GM12878 (cell line): Measurements from ENCODE around the gene CCDC120. TPM values are rescaled to one million over a fixed set of nuclear protein-coding genes. Genes with fewer than 3 reads are reported as not detected.

Source experiments
- E4F1 ChIP-seq: fragments of 450-650 bp; IDR thresholded peaks from 2 replicates; pipeline ENCODE4 v1.6.1; 2018; ENCODE audit warnings: borderline replicate concordance, mild to moderate bottlenecking; ENCODE audit not compliant: partially characterized antibody
- EP300 ChIP-seq, 2 experiments: fragments of 150-350 bp in 1 of 2; IDR thresholded peaks; 2 replicates each; pipeline ENCODE4 v1.6.1; 2011 to 2012; ENCODE audit warnings: low read depth in 2 of 2, low read length in 2 of 2, borderline replicate concordance in 1 of 2, improper control_type of control experiment in 1 of 2, inconsistent platforms in 1 of 2; ENCODE audit not compliant: control insufficient read depth in 1 of 2
- ESRRA ChIP-seq: IDR thresholded peaks from 2 replicates; pipeline ENCODE4 v1.6.1; 2012; ENCODE audit warnings: mild to moderate bottlenecking, low read length, improper control_type of control experiment
- ETV6 ChIP-seq, 2 experiments: fragments of 450-650 bp in 1 of 2; IDR thresholded peaks in 1 of 2; conservative IDR thresholded peaks in 1 of 2; 2 replicates each; pipeline ENCODE4 v1.6.1; 2014; ENCODE audit warnings: antibody characterized with exemption in 1 of 2, borderline replicate concordance in 1 of 2, low read depth in 1 of 2, mild to moderate bottlenecking in 1 of 2, moderate library complexity in 1 of 2
- GABPA ChIP-seq: IDR thresholded peaks from 2 replicates; pipeline ENCODE4 v1.6.1; 2014; ENCODE audit warnings: antibody characterized with exemption, low read depth, mild to moderate bottlenecking, inconsistent platforms
- IKZF1 ChIP-seq: fragments of 450-650 bp; conservative IDR thresholded peaks from 2 replicates; pipeline ENCODE4 v1.6.1; 2017; ENCODE audit warnings: antibody characterized with exemption, mild to moderate bottlenecking
- NBN ChIP-seq: fragments of 450-650 bp; IDR thresholded peaks from 2 replicates; pipeline ENCODE4 v1.6.1; 2016
- NFIC ChIP-seq: IDR thresholded peaks from 2 replicates; pipeline ENCODE4 v1.6.1; 2012; ENCODE audit warnings: low read depth, mild to moderate bottlenecking, inconsistent platforms, low read length, moderate library complexity
- NR2F1 ChIP-seq: fragments of 450-650 bp; conservative IDR thresholded peaks from 2 replicates; pipeline ENCODE4 v1.6.1; 2017; ENCODE audit warnings: mild to moderate bottlenecking
- NRF1 ChIP-seq: conservative IDR thresholded peaks from 2 replicates; pipeline ENCODE4 v1.6.1; 2011; ENCODE audit warnings: mild to moderate bottlenecking, low read depth, low read length, improper control_type of control experiment
- POLR2AphosphoS5 ChIP-seq: IDR thresholded peaks from 2 replicates; pipeline ENCODE4 v1.6.1; 2011; ENCODE audit warnings: mild to moderate bottlenecking, low read length, inconsistent platforms
- RAD21 ChIP-seq: IDR thresholded peaks from 2 replicates; pipeline ENCODE4 v1.6.1; 2011; ENCODE audit warnings: mild to moderate bottlenecking, low read depth, low read length, moderate library complexity; ENCODE audit not compliant: insufficient read depth
- RBBP5 ChIP-seq: fragments of 200-600 bp; sonication (generic); conservative IDR thresholded peaks from 2 replicates; pipeline ENCODE4 v1.6.1; 2016
- RCOR1 ChIP-seq: conservative IDR thresholded peaks from 2 replicates; pipeline ENCODE4 v1.6.1; 2012; ENCODE audit warnings: low read depth, low read length, improper control_type of control experiment
- RELB ChIP-seq: fragments of 450-650 bp; IDR thresholded peaks from 2 replicates; pipeline ENCODE4 v1.6.1; 2017; ENCODE audit warnings: low read depth, mild to moderate bottlenecking, moderate library complexity
- SMAD5 ChIP-seq: IDR thresholded peaks from 2 replicates; pipeline ENCODE4 v1.6.1; 2016; ENCODE audit warnings: antibody characterized with exemption, low read depth
- SMC3 ChIP-seq: IDR thresholded peaks from 2 replicates; pipeline ENCODE4 v1.6.1; 2011; ENCODE audit warnings: low read length, improper control_type of control experiment, borderline replicate concordance
- SUPT20H ChIP-seq: IDR thresholded peaks from 2 replicates; pipeline ENCODE4 v1.6.1; 2011; ENCODE audit warnings: low read depth, mild to moderate bottlenecking, low read length, moderate library complexity, borderline replicate concordance; ENCODE audit not compliant: control insufficient read depth
- TCF12 ChIP-seq: IDR thresholded peaks from 2 replicates; pipeline ENCODE4 v1.6.1; 2011; ENCODE audit warnings: low read depth, mild to moderate bottlenecking, low read length
- ZBED1 ChIP-seq: IDR thresholded peaks from 2 replicates; pipeline ENCODE4 v1.6.1; 2016; ENCODE audit warnings: borderline replicate concordance
- ZBTB11 ChIP-seq: fragments of 450-650 bp; formaldehyde crosslinking; IDR thresholded peaks from 2 replicates; pipeline ENCODE4 v1.5.0; 2022; ENCODE audit warnings: mild to moderate bottlenecking, missing genetic modification characterization
- ZNF622 ChIP-seq: fragments of 450-650 bp; IDR thresholded peaks from 2 replicates; pipeline ENCODE4 v1.6.1; 2017; ENCODE audit warnings: mild to moderate bottlenecking, inconsistent platforms
- polyA plus RNA-seq, 11 experiments: library from polyadenylated mRNA; depleted of rRNA in 4 of 11; unstranded in 6 of 11; stranded (reverse) in 5 of 11; fragments of >200 nt; fragmentation: Nextera tagmentation in 4 of 11; fragmentation: Illumina TruSeq in 1 of 11; extraction: Ambion mirVana in 4 of 11; extraction: Trizol in 1 of 11; gene quantifications; 1 replicate in 1 of 11; 2 replicates in 10 of 11; pipeline versions ENCODE4 v1.2.1 to v1.2.3, GENCODE V29; 2011 to 2016; ENCODE audit warnings: inconsistent platforms in 2 of 11, missing spikeins in 2 of 11, low read depth in 1 of 11
- total RNA-seq, 4 experiments: library from RNA; depleted of rRNA in 3 of 4; stranded (reverse); fragments of >200 nt in 3 of 4; fragmentation: Illumina TruSeq in 1 of 4; extraction: Trizol in 1 of 4; gene quantifications; 2 replicates each; pipeline versions ENCODE4 v1.2.1 to v1.2.3, GENCODE V29; 2013 to 2021

Gene CCDC120
- total and polyA plus RNA-seq, 10 of the 15 experiments (the other 5 are each of a cell fraction or from before 2014, with no cell fraction given) = 0.11 to 4.1 (median 0.76) TPM

- TF ChIP-seq SMAD5 (no peak), ZBED1 (no peak), RCOR1 (no peak), ZBTB11 (CRISPR knock-in tag) (no peak), RELB (no peak), POLR2AphosphoS5 (no peak), NR2F1 (no peak), ETV6 (conservative IDR thresholded peaks at IDR 0.05 in 1 of 2, IDR thresholded peaks at IDR 0.05 in 1 of 2; ENCODE audit: borderline replicate concordance in 1 of 2, low read depth in 1 of 2) (no peak), E4F1 (no peak), SUPT20H (no peak), ESRRA (no peak), EP300 (IDR thresholded peaks at IDR 0.05; ENCODE audit: borderline replicate concordance in 1 of 2, control insufficient read depth in 1 of 2, low read depth in 2 of 2, low read length in 2 of 2) (no peak), NRF1 (no peak), NBN (no peak), IKZF1 (no peak), ZNF622 (no peak), RAD21 (no peak), NFIC (no peak), TCF12 (no peak), RBBP5 (no peak), GABPA (peak; percentile 74), SMC3 (no peak)
These were observed 15.1 kb downstream of the CCDC120 start, which contains the start of gene PRAF2 (continued) for GRCh38 chrX:49073601-49074575.
